ENCODE measurements around the gene SPATA31A5.
"Not testable (repeated sequence)": the region's sequence is repeated elsewhere in the genome, so short reads cannot be mapped to it uniquely, and the experiment has no call there.

The SPATA31A5 gene

GRCh38 chr9:60914107-60914506, at the start of gene SPATA31A5:
Gene SPATA31A5, plus strand, starts transcription at chr9:60914407. Its CDS starts 29 bp downstream, at chr9:60914436.
- DNase-seq = not testable (repeated sequence)

DNA sequence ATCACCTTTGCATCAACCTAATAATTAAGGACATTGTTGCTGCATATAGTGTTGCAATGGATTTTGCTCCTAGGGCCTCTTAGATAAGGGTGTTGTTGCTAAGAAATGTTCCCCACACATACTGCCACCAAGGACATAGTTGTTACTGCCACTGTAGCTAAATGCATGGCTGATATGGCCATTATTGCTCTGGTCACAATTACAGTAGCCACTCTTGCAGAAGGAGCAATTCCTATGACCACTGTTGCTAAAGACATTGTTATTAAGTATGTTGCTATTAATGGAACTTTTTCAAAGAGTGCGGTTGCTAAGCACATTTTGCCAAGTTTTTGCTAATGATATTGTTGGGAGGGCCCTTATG, 48.8 kb downstream of the SPATA31A5 start:
- not testable (repeated sequence) for DNase-seq

GRCh38 chr9:60966382-60966781, 52.2 kb downstream of the SPATA31A5 start:
- not testable (repeated sequence) for DNase-seq

All from NCI-H446 treated with DMSO at 0.1 percent for 48 hours (cell line).